ENCODE measurements around the gene MAPK1.

MAPK1 gene

GRCh38 chr22:21765909-21766529 is 101.4 kb downstream of the MAPK1 start:
- TF ChIP-seq, protein P1, sequence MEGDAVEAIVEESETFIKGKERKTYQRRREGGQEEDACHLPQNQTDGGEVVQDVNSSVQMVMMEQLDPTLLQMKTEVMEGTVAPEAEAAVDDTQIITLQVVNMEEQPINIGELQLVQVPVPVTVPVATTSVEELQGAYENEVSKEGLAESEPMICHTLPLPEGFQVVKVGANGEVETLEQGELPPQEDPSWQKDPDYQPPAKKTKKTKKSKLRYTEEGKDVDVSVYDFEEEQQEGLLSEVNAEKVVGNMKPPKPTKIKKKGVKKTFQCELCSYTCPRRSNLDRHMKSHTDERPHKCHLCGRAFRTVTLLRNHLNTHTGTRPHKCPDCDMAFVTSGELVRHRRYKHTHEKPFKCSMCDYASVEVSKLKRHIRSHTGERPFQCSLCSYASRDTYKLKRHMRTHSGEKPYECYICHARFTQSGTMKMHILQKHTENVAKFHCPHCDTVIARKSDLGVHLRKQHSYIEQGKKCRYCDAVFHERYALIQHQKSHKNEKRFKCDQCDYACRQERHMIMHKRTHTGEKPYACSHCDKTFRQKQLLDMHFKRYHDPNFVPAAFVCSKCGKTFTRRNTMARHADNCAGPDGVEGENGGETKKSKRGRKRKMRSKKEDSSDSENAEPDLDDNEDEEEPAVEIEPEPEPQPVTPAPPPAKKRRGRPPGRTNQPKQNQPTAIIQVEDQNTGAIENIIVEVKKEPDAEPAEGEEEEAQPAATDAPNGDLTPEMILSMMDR (conservative IDR thresholded peaks at IDR 0.05; ENCODE audit: low read depth), result no peak
- DNase-seq (ENCODE audit: low spot score), result no peak
- ChIA-PET CTCF (no interaction called here), POLR2A (ENCODE audit: low non-redundant PET) (no interaction called here)
- 0 out of 2 replicates have a peak overlapping the region, but pooled peaks have one; percentile 1 for H3K27ac ChIP-seq

- POLR2A ChIA-PET (ENCODE audit: low non-redundant PET), result no interaction called here
- no peak overlapping the region for H3K27ac ChIP-seq
- TF ChIP-seq, protein P1 (conservative IDR thresholded peaks at IDR 0.05; ENCODE audit: low read depth), result no peak
- CTCF ChIA-PET, result no interaction called here
- no peak for DNase-seq (ENCODE audit: low spot score)
Observed at GRCh38 chr22:21764038-21764804, 103.2 kb downstream of the MAPK1 start.

DNA sequence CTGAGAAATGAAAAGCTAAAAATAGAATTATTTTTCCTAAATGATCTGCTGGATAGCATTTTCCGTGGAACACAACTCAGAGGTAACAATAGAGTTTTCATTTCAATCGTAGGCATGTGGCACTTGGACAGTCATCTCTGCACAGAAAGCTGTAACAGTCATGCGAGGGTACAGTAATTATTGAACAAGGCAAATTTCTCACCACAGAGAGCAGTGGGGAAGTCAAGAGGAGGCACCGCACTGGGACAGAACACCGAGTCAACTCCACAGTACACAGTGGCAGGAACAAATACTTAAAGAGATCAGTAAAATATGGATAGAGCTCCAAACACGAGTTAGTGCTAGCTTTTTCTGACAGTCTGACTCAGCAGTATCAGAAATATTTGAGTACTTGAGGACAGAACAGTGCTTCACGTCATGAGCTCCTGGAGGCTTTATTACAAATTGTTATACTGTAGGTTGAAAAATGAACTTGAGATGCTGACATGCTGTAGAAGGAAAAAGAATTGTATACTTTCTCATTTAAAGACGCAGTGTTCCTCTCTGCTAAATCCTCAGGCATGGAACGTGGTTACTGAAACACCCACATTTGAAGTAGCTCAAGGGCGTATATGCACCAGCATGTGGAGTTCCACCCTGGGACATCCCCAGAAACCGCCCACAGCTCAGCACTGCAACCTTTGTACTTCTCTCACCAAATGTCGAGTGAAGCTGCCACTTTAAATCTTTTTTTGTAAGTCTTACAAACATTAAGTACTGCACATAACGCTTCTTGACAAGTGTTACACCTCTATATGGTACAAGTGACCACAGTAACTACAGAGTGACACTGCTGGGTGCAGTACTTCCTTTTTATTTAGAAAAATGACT is 104.5 kb downstream of the MAPK1 start:
- H3K27ac ChIP-seq, result no peak overlapping the region
- ChIA-PET POLR2A (ENCODE audit: low non-redundant PET) (no interaction called here), CTCF (interaction anchor here (0.5 kb wide), 1 partner anchor 17 kb away, joined by 5 read pairs; no protein-coding TSS in a partner anchor)
- TF ChIP-seq, protein P1 (conservative IDR thresholded peaks at IDR 0.05; ENCODE audit: low read depth), result no peak
- DNase-seq (ENCODE audit: low spot score), result no peak

GRCh38 chr22:21761994-21762680 is 105.3 kb downstream of the MAPK1 start:
- ChIA-PET POLR2A (ENCODE audit: low non-redundant PET) (no interaction called here), CTCF (interaction anchor here (0.5 kb wide), 1 partner anchor 18 kb away, joined by 5 read pairs; no protein-coding TSS in a partner anchor)
- TF ChIP-seq, protein P1 (conservative IDR thresholded peaks at IDR 0.05; ENCODE audit: low read depth), result no peak
- H3K27ac ChIP-seq, result no peak overlapping the region
- DNase-seq (ENCODE audit: low spot score), result no peak

DNA sequence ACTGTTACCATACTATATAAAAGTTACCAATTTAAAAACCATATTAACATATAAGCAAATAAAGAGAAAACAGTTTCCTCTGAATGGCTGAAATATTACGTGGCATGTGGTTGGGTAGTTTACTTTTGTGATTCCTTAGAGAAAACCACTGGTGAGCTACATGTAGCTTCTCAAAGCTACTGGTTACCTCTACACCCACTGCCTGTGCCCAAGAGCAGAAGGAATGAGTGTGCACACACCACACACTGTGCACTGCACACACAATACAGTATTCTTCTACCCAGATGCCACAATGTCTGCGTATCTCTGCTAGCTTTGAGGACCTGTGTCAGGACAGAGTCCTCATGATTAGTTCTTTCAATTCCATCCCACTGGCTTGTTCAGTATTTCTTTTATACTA is 106.4 kb downstream of the MAPK1 start:
- ChIA-PET POLR2A (ENCODE audit: low non-redundant PET) (no interaction called here), CTCF (no interaction called here)
- TF ChIP-seq, protein P1 (conservative IDR thresholded peaks at IDR 0.05; ENCODE audit: low read depth), result no peak
- no peak for DNase-seq (ENCODE audit: low spot score)
- no peak overlapping the region for H3K27ac ChIP-seq

GRCh38 chr22:21760640-21761039 is 106.8 kb downstream of the MAPK1 start:
- no peak overlapping the region for H3K27ac ChIP-seq
- no peak for DNase-seq (ENCODE audit: low spot score)
- ChIA-PET POLR2A (ENCODE audit: low non-redundant PET) (no interaction called here), CTCF (interaction anchor here (0.6 kb wide), 1 partner anchor 18 kb away, joined by 5 read pairs; no protein-coding TSS in a partner anchor)
- TF ChIP-seq, protein P1 (conservative IDR thresholded peaks at IDR 0.05; ENCODE audit: low read depth), result no peak

All from RWPE1 (cell line).